Activated T-cell treated with anti-CD3 and anti-CD28 coated beads, Interleukin-2, amount 50 U/mL, for 24 hours (primary cell): ENCODE measurements around the gene BICRAL.
A peak's percentile ranks its signal among the peaks of the same experiment; 100 is the strongest.
"Not testable (repeated sequence)": the region's sequence is repeated elsewhere in the genome, so short reads cannot be mapped to it uniquely, and the experiment has no call there.

Source experiments
- DNase-seq: peaks from one replicate; pipeline ENCODE4 v3.0.0-alpha.2; 2020
- H3K27ac Mint-ChIP-seq: 2 replicates; pipeline ENCODE4 v1.8.0; 2020; ENCODE audit warnings: mild to moderate bottlenecking, mixed read lengths
- H3K27me3 Mint-ChIP-seq: 2 replicates; pipeline ENCODE4 v1.8.0; 2020; ENCODE audit warnings: mixed read lengths
- H3K36me3 Mint-ChIP-seq: 2 replicates; pipeline ENCODE4 v1.8.0; 2020; ENCODE audit warnings: low read depth, mixed read lengths
- H3K4me1 Mint-ChIP-seq: 2 replicates; pipeline ENCODE4 v1.8.0; 2020; ENCODE audit warnings: low read depth, mixed read lengths
- H3K4me3 Mint-ChIP-seq: 2 replicates; pipeline ENCODE4 v1.8.0; 2020; ENCODE audit warnings: mild to moderate bottlenecking, moderate library complexity, mixed read lengths
- H3K9me3 Mint-ChIP-seq: 2 replicates; pipeline ENCODE4 v1.8.0; 2020; ENCODE audit warnings: mixed read lengths

Gene BICRAL

GRCh38 chr6:42751055-42751454, 30.8 kb upstream of the BICRAL start:
- no peaks in the 10 kb centered on the region for H3K27me3 Mint-ChIP-seq
- H3K27ac Mint-ChIP-seq, result no peak overlapping the region
- H3K9me3 Mint-ChIP-seq, result no peaks in the 10 kb centered on the region

GRCh38 chr6:42754759-42755158, 27.1 kb upstream of the BICRAL start:
- DNase-seq, result no peak
- H3K27ac Mint-ChIP-seq, result no peak overlapping the region
- H3K4me1 Mint-ChIP-seq, result peaks cover 12% of the 10 kb centered on the region
- no peaks in the 10 kb centered on the region for H3K9me3 Mint-ChIP-seq
- H3K4me3 Mint-ChIP-seq, result no peak overlapping the region
- no peaks in the 10 kb centered on the region for H3K27me3 Mint-ChIP-seq
- H3K36me3 Mint-ChIP-seq, result peaks cover 22% of the 10 kb centered on the region

More at GRCh38 chr6:42751055-42751454, 30.8 kb upstream of the BICRAL start:
- H3K36me3 Mint-ChIP-seq, result peaks cover 23% of the 10 kb centered on the region
- no peak for DNase-seq
- peaks cover 28% of the 10 kb centered on the region for H3K4me1 Mint-ChIP-seq
- no peak overlapping the region for H3K4me3 Mint-ChIP-seq

GRCh38 chr6:42756722-42757121, 25.1 kb upstream of the BICRAL start:
- H3K27me3 Mint-ChIP-seq, result no peaks in the 10 kb centered on the region
- no peak for DNase-seq
- H3K4me1 Mint-ChIP-seq, result peaks cover 8% of the 10 kb centered on the region
- no peak overlapping the region for H3K27ac Mint-ChIP-seq
- H3K9me3 Mint-ChIP-seq, result no peaks in the 10 kb centered on the region
- no peak overlapping the region for H3K4me3 Mint-ChIP-seq
- H3K36me3 Mint-ChIP-seq, result peaks cover 25% of the 10 kb centered on the region

- Mint-ChIP-seq H3K27ac (no peak overlapping the region), H3K4me3 (no peak overlapping the region), H3K9me3 (no peaks in the 10 kb centered on the region), H3K4me1 (peaks cover 10% of the 10 kb centered on the region), H3K36me3 (peaks cover 20% of the 10 kb centered on the region), H3K27me3 (no peaks in the 10 kb centered on the region)
- no peak for DNase-seq
These were observed 23.0 kb upstream of the BICRAL start for GRCh38 chr6:42758756-42759430.

- no peak for DNase-seq
- Mint-ChIP-seq H3K9me3 (no peaks in the 10 kb centered on the region), H3K27ac (no peak overlapping the region), H3K4me3 (no peak overlapping the region), H3K4me1 (peaks cover 13% of the 10 kb centered on the region), H3K36me3 (peaks cover 26% of the 10 kb centered on the region), H3K27me3 (no peaks in the 10 kb centered on the region)
These were observed 20.4 kb upstream of the BICRAL start for GRCh38 chr6:42761287-42762067.

- Mint-ChIP-seq H3K4me1 (peaks cover 13% of the 10 kb centered on the region), H3K27me3 (no peaks in the 10 kb centered on the region), H3K36me3 (peaks cover 26% of the 10 kb centered on the region), H3K4me3 (no peak overlapping the region), H3K27ac (no peak overlapping the region), H3K9me3 (no peaks in the 10 kb centered on the region)
- no peak for DNase-seq
These were observed 19.4 kb upstream of the BICRAL start for GRCh38 chr6:42762426-42762859.

- Mint-ChIP-seq H3K9me3 (no peaks in the 10 kb centered on the region), H3K4me1 (peaks cover 13% of the 10 kb centered on the region), H3K36me3 (peaks cover 29% of the 10 kb centered on the region), H3K27me3 (no peaks in the 10 kb centered on the region), H3K27ac (no peak overlapping the region), H3K4me3 (no peak overlapping the region)
- no peak for DNase-seq
These were observed 18.9 kb upstream of the BICRAL start for GRCh38 chr6:42762950-42763349.

GRCh38 chr6:42764911-42765648, 16.8 kb upstream of the BICRAL start:
- Mint-ChIP-seq H3K9me3 (no peaks in the 10 kb centered on the region), H3K27me3 (no peaks in the 10 kb centered on the region), H3K27ac (no peak overlapping the region), H3K36me3 (peaks cover 14% of the 10 kb centered on the region), H3K4me3 (no peak overlapping the region), H3K4me1 (peaks cover 22% of the 10 kb centered on the region)
- DNase-seq, result no peak

GRCh38 chr6:42766163-42766670, 15.6 kb upstream of the BICRAL start:
- H3K9me3 Mint-ChIP-seq, result no peaks in the 10 kb centered on the region
- H3K36me3 Mint-ChIP-seq, result peaks cover 15% of the 10 kb centered on the region
- no peak overlapping the region for H3K4me3 Mint-ChIP-seq
- H3K27me3 Mint-ChIP-seq, result no peaks in the 10 kb centered on the region
- H3K4me1 Mint-ChIP-seq, result peaks cover 30% of the 10 kb centered on the region
- no peak for DNase-seq
- H3K27ac Mint-ChIP-seq, result no peak overlapping the region

- Mint-ChIP-seq H3K36me3 (peaks cover 12% of the 10 kb centered on the region), H3K27ac (no peak overlapping the region), H3K4me1 (peaks cover 47% of the 10 kb centered on the region), H3K27me3 (no peaks in the 10 kb centered on the region), H3K9me3 (no peaks in the 10 kb centered on the region), H3K4me3 (no peak overlapping the region)
- no peak for DNase-seq
These were observed 12.8 kb upstream of the BICRAL start for GRCh38 chr6:42769051-42769450.

- H3K4me3 Mint-ChIP-seq, result no peak overlapping the region
- DNase-seq, result no peak
These were observed 12.0 kb upstream of the BICRAL start for GRCh38 chr6:42769836-42770235.

GRCh38 chr6:42771741-42772100, 10.1 kb upstream of the BICRAL start:
- Mint-ChIP-seq H3K4me3 (peak overlapping the region; percentile 65), H3K27ac (peak overlapping the region; percentile 99), H3K36me3 (peaks cover 6% of the 10 kb centered on the region), H3K27me3 (no peaks in the 10 kb centered on the region), H3K9me3 (no peaks in the 10 kb centered on the region), H3K4me1 (peaks cover 60% of the 10 kb centered on the region)
- no peak for DNase-seq

More at GRCh38 chr6:42769836-42770235, 12.0 kb upstream of the BICRAL start:
- H3K36me3 Mint-ChIP-seq, result peaks cover 12% of the 10 kb centered on the region
- no peaks in the 10 kb centered on the region for H3K27me3 Mint-ChIP-seq
- peaks cover 54% of the 10 kb centered on the region for H3K4me1 Mint-ChIP-seq
- H3K27ac Mint-ChIP-seq, result peak overlapping the region; percentile 80
- H3K9me3 Mint-ChIP-seq, result no peaks in the 10 kb centered on the region

GRCh38 chr6:42774201-42774600, 7.7 kb upstream of the BICRAL start:
- Mint-ChIP-seq H3K9me3 (no peaks in the 10 kb centered on the region), H3K4me1 (peaks cover 77% of the 10 kb centered on the region), H3K27ac (peak overlapping the region; percentile 93), H3K4me3 (peak overlapping the region; percentile 76), H3K36me3 (peaks cover 7% of the 10 kb centered on the region), H3K27me3 (no peaks in the 10 kb centered on the region)
- peak; percentile 48 for DNase-seq

- Mint-ChIP-seq H3K27ac (peak overlapping the region; percentile 93), H3K4me3 (peak overlapping the region; percentile 76), H3K4me1 (peaks cover 78% of the 10 kb centered on the region)
- not testable (repeated sequence) for H3K27me3 Mint-ChIP-seq, H3K36me3 Mint-ChIP-seq, H3K9me3 Mint-ChIP-seq
- peak; percentile 75 for DNase-seq
These were observed 6.9 kb upstream of the BICRAL start for GRCh38 chr6:42774821-42775487.
